ENCODE measurements around the gene NDUFC2.

Gene NDUFC2

GRCh38 chr11:78079232-78080083, at the start of gene NDUFC2:
NDUFC2 (minus strand) TSS chr11:78079862; CDS start chr11:78079744, 118 bp downstream.
- TF ChIP-seq ZFP3 (CRISPR knock-in tag; IDR thresholded peaks at IDR 0.05) (0 out of 2 replicates have a peak, but pooled peaks have one; percentile 45), TSHZ2 (CRISPR knock-in tag; IDR thresholded peaks at IDR 0.05) (0 out of 2 replicates have a peak, but pooled peaks have one; percentile 39), BACH2 (CRISPR knock-in tag; IDR thresholded peaks at IDR 0.05; ENCODE audit: borderline replicate concordance) (no peak), ZFP30 (CRISPR knock-in tag; IDR thresholded peaks at IDR 0.05) (no peak), POU6F1 (CRISPR knock-in tag; IDR thresholded peaks at IDR 0.05; ENCODE audit: borderline replicate concordance, low read depth) (0 out of 2 replicates have a peak, but pooled peaks have one; percentile 10), ZNF70 (CRISPR knock-in tag; IDR thresholded peaks at IDR 0.05) (no peak), TCF4 (CRISPR knock-in tag; IDR thresholded peaks at IDR 0.05; ENCODE audit: borderline replicate concordance) (no peak), ISL1 (CRISPR knock-in tag; IDR thresholded peaks at IDR 0.05) (no peak)
- ATAC-seq, result peak; percentile 94

- TF ChIP-seq CSRNP3 (CRISPR knock-in tag; IDR thresholded peaks at IDR 0.05) (no peak), TSHZ2 (CRISPR knock-in tag; IDR thresholded peaks at IDR 0.05) (no peak), SNAI2 (CRISPR knock-in tag; IDR thresholded peaks at IDR 0.05) (no peak), CSDC2 (CRISPR knock-in tag; IDR thresholded peaks at IDR 0.05) (no peak), RARB (CRISPR knock-in tag; IDR thresholded peaks at IDR 0.05) (no peak), ZNF8 (CRISPR knock-in tag; IDR thresholded peaks at IDR 0.05) (no peak), ARNTL (CRISPR knock-in tag; IDR thresholded peaks at IDR 0.05; ENCODE audit: borderline replicate concordance, low read depth) (no peak), CREB5 (CRISPR knock-in tag; IDR thresholded peaks at IDR 0.05; ENCODE audit: low read depth) (no peak), TOX (CRISPR knock-in tag; IDR thresholded peaks at IDR 0.05; ENCODE audit: borderline replicate concordance) (no peak), ISL1 (CRISPR knock-in tag; IDR thresholded peaks at IDR 0.05) (no peak), ZNF565 (CRISPR knock-in tag; conservative IDR thresholded peaks at IDR 0.05; ENCODE audit: low read depth) (no peak), POU6F1 (CRISPR knock-in tag; IDR thresholded peaks at IDR 0.05; ENCODE audit: borderline replicate concordance, low read depth) (no peak), ZNF70 (CRISPR knock-in tag; IDR thresholded peaks at IDR 0.05) (no peak), ZC3H10 (CRISPR knock-in tag; IDR thresholded peaks at IDR 0.05) (no peak), PPARA (CRISPR knock-in tag; IDR thresholded peaks at IDR 0.05; ENCODE audit: borderline replicate concordance) (no peak), TCF4 (CRISPR knock-in tag; IDR thresholded peaks at IDR 0.05; ENCODE audit: borderline replicate concordance) (no peak), ZFP3 (CRISPR knock-in tag; IDR thresholded peaks at IDR 0.05) (no peak), PATZ1 (CRISPR knock-in tag; IDR thresholded peaks at IDR 0.05; ENCODE audit: borderline replicate concordance) (no peak), BACH2 (CRISPR knock-in tag; IDR thresholded peaks at IDR 0.05; ENCODE audit: borderline replicate concordance) (no peak)
- no peak for ATAC-seq
Observed at GRCh38 chr11:78127403-78127802, 47.7 kb upstream of the NDUFC2 start.
